Tibial nerve (tissue), 4 donors: ENCODE results near the gene PTPRD. TPM values are rescaled to one million over a fixed set of nuclear protein-coding genes. Genes with fewer than 3 reads are reported as not detected.

Experiments
- DNase-seq, 2 donors: peaks; one replicate each; pipeline ENCODE4 v3.0.0-alpha.2; 2019; ENCODE audit warnings: low spot score in 2 of 2
- H3K27ac ChIP-seq, 4 donors: fragments of 200-600 bp; sonication (generic) in 3 of 4; one replicate each; pipeline ENCODE4 v1.5.1; 2017 to 2019; ENCODE audit warnings: mild to moderate bottlenecking in 1 of 4
- H3K27me3 ChIP-seq, 2 donors: fragments of 200-600 bp; sonication (generic) in 1 of 2; one replicate each; pipeline versions ENCODE4 v1.5.1 to v1.6.0; 2017 to 2019
- H3K36me3 ChIP-seq, 3 donors: fragments of 200-600 bp; sonication (generic); one replicate each; pipeline ENCODE4 v1.5.1; 2018 to 2019
- H3K4me1 ChIP-seq, 4 donors: fragments of 200-600 bp; sonication (generic) in 3 of 4; one replicate each; pipeline ENCODE4 v1.5.1; 2017 to 2019
- H3K4me3 ChIP-seq, 4 donors: fragments of 200-600 bp; sonication (generic) in 3 of 4; one replicate each; pipeline ENCODE4 v1.5.1; 2017 to 2019; ENCODE audit warnings: mild to moderate bottlenecking in 1 of 4, moderate library complexity in 1 of 4
- H3K9me3 ChIP-seq, 4 donors: fragments of 200-600 bp; sonication (generic) in 3 of 4; one replicate each; pipeline ENCODE4 v1.5.1; 2017 to 2019
- CTCF ChIP-seq, 5 experiments: fragments of 200-600 bp in 3 of 5; fragments of 450-650 bp in 2 of 5; sonication (generic) in 3 of 5; IDR thresholded peaks; one replicate each; pipeline ENCODE4 v1.5.1; 2016 to 2019; ENCODE audit warnings: antibody characterized with exemption in 5 of 5, mild to moderate bottlenecking in 3 of 5, moderate library complexity in 2 of 5
- EP300 ChIP-seq, 2 donors: sonication (generic); formaldehyde crosslinking; IDR thresholded peaks; one replicate each; pipeline ENCODE4 v1.6.1; 2017; ENCODE audit warnings: antibody characterized with exemption in 2 of 2, mild to moderate bottlenecking in 1 of 2
- POLR2A ChIP-seq, 2 donors: fragments of 450-650 bp; IDR thresholded peaks; one replicate each; pipeline ENCODE4 v1.6.1; 2017; ENCODE audit warnings: antibody characterized with exemption in 2 of 2, mild to moderate bottlenecking in 2 of 2, moderate library complexity in 2 of 2
- WGBS, 2 donors: methylation state at CpG; one replicate each; pipeline ENCODE4 v1.1.5; 2018; 5-methylcytosine and 5-hydroxymethylcytosine counted together
- total RNA-seq, 4 donors: library from RNA; depleted of rRNA; stranded (reverse); fragments of >200 nt; gene quantifications; one replicate each; pipeline ENCODE4 v1.1.0, GENCODE V29; 2016

The PTPRD gene
- total RNA-seq, 4 donors from 2014 or later, result 1.7 to 13.2 (median 5.1) TPM

GRCh38 chr9:8349901-8350300, 2262.9 kb downstream of the PTPRD start:
- Histone ChIP-seq H3K36me3 (no peaks in the 10 kb centered on the region), H3K4me3 (no peak overlapping the region), H3K27ac (no peak overlapping the region), H3K4me1 (no peaks in the 10 kb centered on the region), H3K9me3 (no peaks in the 10 kb centered on the region), H3K27me3 (no peaks in the 10 kb centered on the region)
- no peak for DNase-seq
- 51 to 56% methylated on average over 4 of the region's 4 CpGs for WGBS, 2 donors
- TF ChIP-seq EP300 (IDR thresholded peaks at IDR 0.05) (no peak), POLR2A (IDR thresholded peaks at IDR 0.05) (no peak), CTCF (IDR thresholded peaks at IDR 0.05) (no peak)

GRCh38 chr9:8349376-8349775, 2263.4 kb downstream of the PTPRD start:
- Histone ChIP-seq H3K27ac (no peak overlapping the region), H3K27me3 (no peaks in the 10 kb centered on the region), H3K9me3 (no peaks in the 10 kb centered on the region), H3K4me1 (no peaks in the 10 kb centered on the region), H3K36me3 (no peaks in the 10 kb centered on the region), H3K4me3 (no peak overlapping the region)
- WGBS, 2 donors, result 51 to 61% methylated on average over 2 of the region's 2 CpGs
- DNase-seq, result no peak
- TF ChIP-seq EP300 (IDR thresholded peaks at IDR 0.05), result no peak

GRCh38 chr9:8348756-8349155, 2264.0 kb downstream of the PTPRD start:
- Histone ChIP-seq H3K4me1 (no peaks in the 10 kb centered on the region), H3K27me3 (no peaks in the 10 kb centered on the region), H3K4me3 (no peak overlapping the region), H3K9me3 (no peaks in the 10 kb centered on the region), H3K36me3 (no peaks in the 10 kb centered on the region), H3K27ac (no peak overlapping the region)
- TF ChIP-seq EP300 (IDR thresholded peaks at IDR 0.05), result no peak
- no peak for TF ChIP-seq POLR2A (IDR thresholded peaks at IDR 0.05)
- TF ChIP-seq CTCF (IDR thresholded peaks at IDR 0.05), result no peak
- 80 to 83% methylated on average over 4 of the region's 4 CpGs for WGBS, 2 donors
- DNase-seq, result no peak

GRCh38 chr9:8346296-8346695, 2266.5 kb downstream of the PTPRD start:
- WGBS, 2 donors, result 72 to 93% methylated on average over 4 of the region's 4 CpGs
- TF ChIP-seq POLR2A (IDR thresholded peaks at IDR 0.05), result no peak
- TF ChIP-seq EP300 (IDR thresholded peaks at IDR 0.05), result no peak
- no peak for TF ChIP-seq CTCF (IDR thresholded peaks at IDR 0.05)
- no peaks in the 10 kb centered on the region for H3K27me3 ChIP-seq
- no peak overlapping the region for H3K4me3 ChIP-seq
- no peaks in the 10 kb centered on the region for H3K4me1 ChIP-seq
- H3K36me3 ChIP-seq, result no peaks in the 10 kb centered on the region
- no peak overlapping the region for H3K27ac ChIP-seq
- no peak for DNase-seq
- no peaks in the 10 kb centered on the region for H3K9me3 ChIP-seq

DNA sequence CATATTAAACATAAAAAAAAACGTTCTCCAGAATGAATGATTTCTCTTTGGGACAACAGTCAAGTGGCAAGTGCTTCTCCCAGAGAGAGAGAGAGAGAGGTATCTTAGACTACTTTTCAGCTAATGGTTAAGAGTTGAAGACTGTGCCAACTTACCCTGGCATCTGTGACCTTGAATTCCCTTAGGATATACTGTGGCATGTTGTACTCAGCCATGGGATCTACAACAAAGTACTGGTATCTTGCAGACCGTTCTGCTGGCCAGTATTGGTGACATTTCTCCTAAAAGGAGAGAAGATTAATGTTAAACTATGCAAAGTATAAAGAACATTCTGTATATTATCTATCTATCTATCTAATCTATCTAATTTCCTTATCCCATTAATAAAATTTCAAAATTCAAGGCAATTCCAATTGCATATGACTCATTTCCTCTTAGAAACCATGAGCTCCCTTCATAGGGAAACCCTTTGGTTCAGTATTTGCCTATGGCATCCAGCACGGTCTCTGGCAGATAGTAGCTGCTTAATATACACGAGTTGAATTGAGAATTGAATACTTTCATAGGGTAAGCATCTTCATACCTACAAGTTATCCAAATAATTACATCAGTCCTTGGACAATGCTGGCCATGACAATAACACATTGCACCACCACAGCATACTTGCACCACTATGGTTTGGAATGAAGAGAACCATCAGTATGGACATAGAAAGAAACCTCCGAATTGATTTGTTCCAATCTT, 2273.9 kb downstream of the PTPRD start:
- H3K27me3 ChIP-seq, result no peaks in the 10 kb centered on the region
- DNase-seq, result no peak
- 73 to 77% methylated on average over 5 of the region's 5 CpGs for WGBS, 2 donors
- no peak overlapping the region for H3K4me3 ChIP-seq
- no peaks in the 10 kb centered on the region for H3K9me3 ChIP-seq
- no peak overlapping the region for H3K27ac ChIP-seq
- TF ChIP-seq POLR2A (IDR thresholded peaks at IDR 0.05) (no peak), EP300 (IDR thresholded peaks at IDR 0.05) (no peak), CTCF (IDR thresholded peaks at IDR 0.05) (no peak)
- H3K36me3 ChIP-seq, result no peaks in the 10 kb centered on the region
- H3K4me1 ChIP-seq, result no peaks in the 10 kb centered on the region
